Head of caudate nucleus (tissue), 42 donors: ENCODE results near the gene DNAJC27.

ENCODE experiments used
- DNase-seq, 42 donors: peaks; one replicate each; pipeline versions ENCODE4 v3.0.0 to v3.0.0-alpha.2; 2020 to 2021; ENCODE audit warnings: mixed read lengths in 7 of 42
- intact Hi-C: fragments of 100-400 bp; cut with DNase I; formaldehyde crosslinking; loops from one replicate; pipeline ENCODE4 v1.15.0; 2022

DNAJC27 gene

DNA sequence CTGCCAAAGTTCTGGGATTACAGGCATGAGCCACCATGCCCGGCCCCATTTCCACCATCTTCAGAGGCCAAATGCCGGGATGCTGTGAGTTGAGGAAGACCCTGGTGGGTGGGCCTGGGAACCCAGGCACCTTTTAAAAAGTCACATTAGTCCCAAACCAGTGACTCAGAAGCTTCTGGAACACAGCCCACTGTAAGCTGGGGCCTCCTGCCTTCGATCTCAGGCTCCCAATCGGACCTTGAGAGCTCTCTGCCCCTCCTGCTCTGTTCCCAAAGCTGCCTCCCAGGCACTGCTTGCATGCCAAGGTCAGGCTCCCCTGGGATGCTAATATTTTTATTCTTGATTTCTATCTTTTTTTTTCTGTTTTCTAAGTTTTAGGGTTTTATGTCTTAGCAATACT is 56.0 kb downstream of the DNAJC27 start:
- intact Hi-C loops = no loop called here
- DNase-seq = no peak

DNA sequence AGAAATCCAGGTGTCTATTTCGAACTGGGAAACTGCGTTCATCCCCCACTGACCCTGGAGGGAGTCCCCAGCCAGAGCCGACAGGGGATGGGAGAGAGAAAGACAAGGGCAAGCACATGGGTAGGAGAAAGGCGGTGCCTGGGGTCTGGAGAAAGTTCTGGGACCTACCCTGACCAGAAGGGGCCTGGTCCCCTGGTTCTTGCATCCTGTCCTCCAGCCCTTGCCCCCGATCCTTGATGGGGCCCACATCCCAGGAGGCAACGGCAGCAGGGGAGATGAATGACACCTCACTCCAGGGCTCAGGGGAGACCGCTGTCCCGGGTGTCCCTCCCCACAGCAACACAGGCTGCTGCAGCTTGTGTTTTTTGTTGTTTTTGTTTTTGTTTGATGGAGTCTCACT is 56.6 kb downstream of the DNAJC27 start:
- peak in 1 of 42 donors; percentile 2 for DNase-seq
- intact Hi-C loops = no loop called here

DNA sequence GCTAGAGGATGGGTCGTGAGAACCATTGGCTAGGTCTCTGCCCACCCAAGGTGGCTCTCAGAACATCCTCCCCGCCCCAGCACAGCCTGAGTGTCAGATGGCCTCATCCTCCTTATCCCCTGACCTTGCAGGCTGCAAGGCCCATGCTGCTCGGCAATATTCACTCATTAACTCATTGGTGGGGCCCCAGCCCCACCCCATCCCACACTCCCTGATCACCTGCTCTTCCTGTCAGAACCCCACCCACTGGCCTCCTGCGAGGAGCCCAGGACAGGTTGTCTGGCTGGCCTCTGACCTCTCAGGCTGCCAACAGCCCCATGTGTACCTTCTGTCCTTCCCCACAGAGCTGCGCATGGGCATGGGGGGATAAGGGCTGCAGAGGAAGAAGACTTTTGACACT is 57.0 kb downstream of the DNAJC27 start:
- intact Hi-C loops = no loop called here
- DNase-seq = peak in 1 of 42 donors; percentile 25

DNA sequence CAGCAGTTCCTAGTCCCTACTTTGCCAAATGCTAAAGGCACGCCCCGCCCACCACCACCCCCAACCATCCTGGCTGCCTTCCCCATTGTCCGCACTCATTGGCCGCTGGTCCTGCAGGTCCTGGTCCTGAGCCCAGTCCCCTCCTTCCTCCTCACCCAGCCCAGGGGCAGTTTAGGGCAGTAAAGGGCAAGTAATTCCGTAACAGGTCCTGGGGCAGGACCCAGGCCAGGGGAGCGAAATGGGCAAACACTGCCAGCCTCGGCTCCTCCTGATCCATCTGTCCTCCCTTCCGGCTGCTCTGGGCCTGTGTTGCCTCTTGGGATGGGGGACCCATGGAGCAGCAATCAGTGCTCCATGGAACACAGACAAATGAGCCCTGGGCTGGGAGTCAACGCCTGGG is 57.8 kb downstream of the DNAJC27 start:
- DNase-seq = peak in 7 of 42 donors; percentile 22 to 65 (median 55)
- intact Hi-C loops = no loop called here

DNA sequence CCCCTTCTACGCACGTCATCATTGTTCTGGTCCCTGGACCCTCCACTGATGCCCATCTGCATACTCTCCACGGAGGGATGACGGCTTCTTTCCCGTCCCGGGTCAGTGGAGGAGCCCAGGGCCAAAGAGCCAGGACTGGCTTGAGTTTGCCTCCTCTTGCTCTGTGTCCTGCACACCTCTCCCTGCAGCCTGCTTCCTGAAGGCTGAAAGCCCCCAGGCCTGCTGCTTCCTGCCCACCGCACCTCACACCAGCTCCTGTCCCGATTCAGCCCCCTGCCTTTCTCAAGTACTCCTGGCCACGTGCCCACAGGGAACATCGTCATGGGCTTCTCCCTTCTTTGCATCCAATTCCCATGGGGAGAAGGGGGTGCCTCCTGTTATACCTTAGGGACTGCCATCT is 58.8 kb downstream of the DNAJC27 start:
- intact Hi-C loops = no loop called here
- DNase-seq = peak in 2 of 42 donors; percentile 31 to 33

DNA sequence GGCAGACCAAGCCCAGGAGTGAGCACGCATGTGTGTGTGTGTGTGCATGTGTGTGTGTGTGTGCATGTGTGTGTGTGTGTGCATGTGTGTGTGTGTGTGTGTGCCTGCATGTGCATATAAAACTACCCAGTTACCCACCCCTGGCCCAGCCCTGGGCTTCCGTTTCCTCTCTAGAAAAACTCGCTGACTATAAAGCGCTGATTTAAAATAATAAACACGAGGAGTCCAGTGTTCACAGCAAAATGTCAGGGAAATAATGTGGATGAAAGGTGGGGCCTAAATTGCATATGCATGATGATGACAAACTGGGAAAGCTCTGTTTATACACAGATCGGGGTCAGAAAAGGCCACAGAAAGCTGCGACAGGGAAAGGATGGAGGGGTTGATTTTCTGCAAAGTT is 59.2 kb downstream of the DNAJC27 start:
- intact Hi-C loops = no loop called here
- DNase-seq = peak in 2 of 42 donors; percentile 9 to 12

DNA sequence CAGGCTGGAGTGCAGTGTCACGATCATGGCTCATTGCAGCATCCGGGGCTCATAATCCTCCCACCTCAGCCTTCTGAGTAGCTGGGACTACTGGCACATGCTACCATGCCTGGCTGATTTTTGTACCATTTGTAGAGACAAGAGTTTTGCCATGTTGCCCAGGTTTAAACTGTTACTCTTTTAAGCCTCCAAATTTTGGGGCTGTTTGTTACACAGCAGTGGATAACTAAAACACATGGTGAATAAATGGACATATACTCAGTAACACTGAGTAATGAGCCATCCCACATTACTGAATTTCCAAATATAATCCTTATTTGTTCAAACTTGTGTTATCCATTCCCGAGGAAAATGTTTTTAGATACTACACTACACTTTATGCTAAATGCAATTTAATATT is 61.5 kb downstream of the DNAJC27 start:
- intact Hi-C loops = no loop called here

DNA sequence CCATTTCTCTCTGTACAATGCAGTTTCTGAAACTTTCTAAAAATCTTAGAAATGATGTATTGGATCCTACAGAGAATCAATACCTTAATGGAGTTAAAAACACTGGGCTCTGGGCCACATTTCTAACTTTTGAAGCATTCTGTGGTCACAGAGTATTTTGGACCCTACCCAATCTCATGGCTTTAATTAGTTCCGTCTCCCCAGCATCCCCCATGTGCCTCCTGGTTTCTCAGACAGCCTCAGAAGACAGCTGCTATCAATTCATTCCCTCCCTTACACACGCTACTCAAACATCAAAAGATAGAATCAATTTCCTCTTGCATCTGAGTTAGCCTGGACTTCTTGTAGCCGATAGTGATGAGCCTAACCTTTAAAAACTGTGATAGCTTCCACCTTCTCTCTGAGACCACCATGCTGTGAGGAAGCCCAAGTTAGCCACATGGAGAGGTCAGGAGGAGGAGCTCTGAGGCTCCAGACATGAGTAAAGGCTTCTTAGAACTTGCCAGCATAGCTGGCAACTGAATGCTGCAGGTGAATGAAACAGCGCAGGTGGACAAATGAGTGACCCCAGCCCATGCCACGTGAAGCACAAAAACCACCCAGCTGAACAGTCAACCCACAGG is 62.1 kb downstream of the DNAJC27 start:
- DNase-seq = peak in 2 of 42 donors; percentile 7 to 10
- intact Hi-C loops = no loop called here

More for the DNA sequence above, 61.5 kb downstream of the DNAJC27 start:
- DNase-seq = peak in 2 of 42 donors; percentile 19 to 25

DNA sequence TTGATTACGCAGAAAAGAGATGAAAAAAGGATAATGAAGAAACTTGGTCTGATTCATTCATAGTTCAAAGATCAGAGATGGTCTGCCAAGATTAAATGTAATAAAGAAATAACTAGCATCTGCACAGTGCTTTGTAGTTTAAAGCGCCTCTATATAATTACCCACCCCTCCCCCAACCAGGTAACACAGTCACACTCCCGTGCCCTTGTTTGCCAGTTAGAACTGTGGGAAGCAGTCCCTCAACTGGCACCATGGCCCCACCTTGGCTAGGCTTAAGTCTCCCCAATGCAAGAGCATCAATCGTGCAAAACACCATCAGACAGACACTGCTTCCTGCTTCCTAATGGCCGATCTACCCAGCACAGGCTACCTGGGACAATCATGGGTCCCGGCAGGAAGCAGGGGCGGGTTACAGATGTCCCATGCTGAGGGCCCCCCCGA is 63.3 kb downstream of the DNAJC27 start:
- peak in 3 of 42 donors; percentile 9 to 16 (median 14) for DNase-seq
- intact Hi-C loops = no loop called here

DNA sequence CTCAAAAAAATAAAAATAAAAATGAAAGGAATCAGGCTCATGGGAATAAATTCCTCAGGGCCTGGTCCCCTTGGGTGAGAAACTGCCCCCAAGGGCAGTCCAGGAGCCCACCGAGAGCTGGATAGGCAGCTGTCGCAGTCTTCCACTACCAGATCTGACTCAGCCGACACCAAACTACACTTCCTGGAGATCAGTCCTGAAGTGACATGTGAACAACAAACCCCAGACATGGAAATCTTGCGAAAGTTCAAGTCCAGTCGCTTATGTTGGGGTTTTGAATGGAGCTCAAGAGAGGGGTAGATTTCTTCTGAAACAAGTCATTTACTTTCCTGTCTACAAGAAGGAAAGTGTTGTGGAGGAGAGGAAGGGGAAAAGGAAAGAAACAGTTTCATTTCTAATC is 64.6 kb downstream of the DNAJC27 start:
- no peak for DNase-seq
- intact Hi-C loops = no loop called here

DNA sequence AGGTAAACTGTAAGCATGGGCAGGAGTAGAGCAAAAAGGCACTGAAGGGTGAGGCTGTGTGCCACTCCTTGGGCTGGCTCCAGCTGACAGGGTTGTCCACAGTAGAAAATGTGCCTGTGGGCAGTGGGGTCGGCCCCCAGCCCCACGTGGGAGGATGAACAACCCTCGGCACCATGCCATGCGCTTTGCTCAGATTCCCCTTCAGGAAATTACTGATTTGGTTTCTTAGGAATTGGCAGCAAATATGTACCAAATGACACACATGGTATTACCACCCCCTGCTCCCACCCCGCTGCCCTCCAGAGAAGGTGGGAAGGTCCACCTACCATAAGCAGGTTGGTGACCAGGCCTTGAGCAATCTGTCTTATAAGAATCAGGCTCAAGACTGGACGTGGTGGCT is 65.3 kb downstream of the DNAJC27 start:
- intact Hi-C loops = no loop called here
- DNase-seq = no peak

DNA sequence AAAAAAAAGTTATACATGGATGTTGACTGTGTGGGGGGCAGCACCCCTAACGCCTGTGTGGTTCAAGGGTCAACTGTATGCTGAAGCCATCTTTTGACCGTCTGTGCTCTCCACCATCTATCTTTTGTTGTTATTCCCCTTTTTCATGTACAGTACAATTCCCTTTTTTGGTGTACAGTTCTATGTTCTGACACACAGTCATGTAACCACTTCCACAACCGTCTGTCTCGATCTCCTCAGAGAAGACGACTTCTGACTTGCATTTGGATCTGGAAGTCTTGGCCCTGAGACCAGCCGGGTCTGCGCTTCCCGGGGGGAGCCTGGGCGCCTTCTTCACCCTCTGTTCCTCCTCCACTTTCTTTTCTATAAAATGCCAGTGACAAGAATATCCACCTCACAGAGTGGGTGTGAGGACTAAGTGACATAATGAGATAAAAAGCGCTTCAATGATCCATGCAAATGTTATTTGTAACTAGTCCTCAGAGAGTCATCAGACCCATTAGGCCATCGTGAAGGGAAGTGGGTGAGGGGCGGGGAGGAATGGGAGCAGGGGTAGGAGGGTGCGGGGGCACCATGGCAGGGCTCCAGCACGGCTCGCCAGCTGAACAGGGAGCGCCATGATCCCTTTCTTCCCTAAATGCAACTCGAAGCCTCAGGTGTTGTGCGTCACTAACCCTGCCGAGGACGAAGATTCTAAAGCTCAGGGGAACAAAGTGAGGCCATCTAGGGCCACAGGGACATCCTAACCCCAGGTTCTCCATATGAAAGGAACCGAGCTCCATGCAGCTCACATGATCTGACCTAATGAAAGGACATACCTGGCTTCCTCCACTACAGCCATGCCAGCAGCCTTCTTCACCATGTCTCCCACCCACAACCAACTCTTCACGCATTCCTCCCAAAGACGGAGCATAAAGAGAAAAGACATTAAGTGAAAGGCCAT is 68.3 kb downstream of the DNAJC27 start:
- DNase-seq = peak in 13 of 42 donors; percentile 31 to 77 (median 53)
- intact Hi-C loops = no loop called here

DNA sequence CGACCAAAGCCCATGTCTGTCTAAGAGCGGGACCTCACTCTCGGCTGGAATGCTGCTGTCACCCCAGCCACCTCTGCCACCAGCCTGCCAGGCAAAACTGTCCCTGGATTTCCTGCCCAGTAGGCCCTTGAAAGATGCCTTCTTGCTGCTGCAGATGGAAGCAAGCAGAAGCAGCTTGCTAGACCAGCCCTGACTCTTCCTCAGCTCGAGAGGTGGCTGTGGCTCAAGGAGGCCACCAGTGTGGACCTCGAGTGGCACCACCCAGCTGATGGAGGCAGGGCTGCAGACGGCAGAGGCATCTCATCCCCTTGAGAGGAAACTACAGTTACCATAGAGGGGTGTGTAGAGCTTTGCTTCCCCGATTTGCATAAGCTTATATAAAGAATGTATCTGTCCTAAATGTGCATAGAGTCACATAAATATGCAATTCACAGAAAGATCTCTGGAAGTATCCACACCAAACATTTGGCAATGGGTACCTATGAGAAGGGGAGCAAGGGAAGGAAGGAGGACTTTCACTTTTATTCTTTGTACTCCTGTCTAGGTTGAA is 72.3 kb downstream of the DNAJC27 start:
- DNase-seq = peak in 1 of 42 donors; percentile 26
- intact Hi-C loops = no loop called here

DNA sequence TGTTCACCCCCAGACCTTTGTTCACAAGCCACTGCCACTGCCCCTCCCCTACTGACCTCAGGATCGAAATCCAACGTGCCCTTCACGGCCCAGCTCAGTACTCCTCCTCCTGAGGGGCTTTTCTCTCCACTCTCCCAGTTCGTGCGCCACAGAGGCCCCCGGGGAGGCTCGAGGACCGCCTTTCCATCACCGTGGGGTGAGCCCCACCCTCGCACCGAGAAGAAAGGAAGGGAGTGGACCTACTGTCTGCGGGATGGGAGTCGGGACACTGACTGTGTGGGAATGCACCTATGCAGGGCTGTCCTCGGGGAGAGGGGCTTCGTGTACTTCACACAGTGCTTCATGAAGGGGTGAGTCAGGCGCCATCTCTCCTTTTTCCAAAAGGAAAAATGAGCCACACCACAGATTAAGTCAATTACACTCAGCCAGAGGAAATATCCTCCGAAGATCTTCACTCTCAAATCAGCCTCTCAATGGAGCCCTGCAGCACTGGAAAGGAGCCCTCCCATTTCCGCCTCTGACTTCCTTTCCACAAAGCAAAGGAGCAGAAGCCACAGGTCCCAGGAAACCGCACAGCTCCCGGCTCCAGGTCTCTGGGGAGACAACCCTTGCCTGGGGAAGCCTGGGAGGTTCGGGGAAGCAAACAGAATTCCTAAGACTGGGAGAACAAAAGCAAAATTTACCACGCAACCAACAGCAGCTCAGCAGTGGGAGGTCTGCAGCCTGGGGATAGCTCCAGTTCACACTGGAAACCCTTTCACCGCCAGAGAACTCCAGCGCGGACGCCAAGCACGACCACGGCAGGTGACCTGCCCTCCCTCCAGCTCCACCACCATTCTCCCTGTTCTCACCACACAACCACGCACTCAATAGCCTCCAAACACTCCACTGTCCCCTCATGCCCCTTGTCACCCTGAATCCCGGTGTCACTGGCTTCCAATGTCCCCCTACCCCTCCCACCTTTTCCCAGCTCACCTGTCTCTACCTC is 73.3 kb downstream of the DNAJC27 start:
- intact Hi-C loops = no loop called here
- peak in 8 of 42 donors; percentile 25 to 59 (median 51) for DNase-seq

DNA sequence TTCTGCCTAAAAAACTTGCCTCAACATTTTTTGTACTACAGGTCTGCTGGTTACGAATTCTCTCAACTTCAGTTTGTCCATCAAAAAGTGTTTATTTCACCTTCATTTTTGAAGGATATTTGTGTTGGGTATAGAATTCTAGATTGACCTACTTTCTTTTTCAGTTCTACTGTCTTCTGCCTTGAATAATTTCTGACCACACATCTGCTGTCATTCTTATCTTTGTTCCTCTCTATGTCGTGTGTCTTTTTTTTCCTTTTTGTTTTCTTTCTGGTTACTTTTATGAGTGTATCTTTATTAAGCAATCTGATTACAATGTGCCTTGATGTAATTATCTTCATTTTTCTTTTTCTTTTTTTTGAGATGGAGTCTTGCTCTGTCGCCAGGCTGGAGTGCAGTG is 77.0 kb downstream of the DNAJC27 start:
- no peak for DNase-seq
- intact Hi-C loops = no loop called here

DNA sequence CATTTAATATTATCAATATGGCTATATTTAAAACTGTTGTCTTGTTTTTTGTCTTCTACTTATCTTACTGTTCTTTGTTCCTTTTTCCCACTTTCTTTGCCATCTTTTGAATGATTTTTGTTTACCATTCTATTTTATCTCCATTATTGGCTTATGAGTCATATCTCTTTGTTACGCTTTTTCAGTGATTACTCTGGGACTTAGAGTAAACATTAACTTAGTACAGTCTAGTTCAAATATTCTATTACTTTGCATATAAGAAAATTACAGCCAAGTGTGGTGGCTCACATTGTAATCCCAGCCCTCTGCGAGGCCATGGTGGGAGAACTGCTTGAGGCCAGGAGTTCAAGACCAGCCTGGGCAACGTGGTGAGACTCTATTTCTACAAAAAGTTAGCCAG is 77.8 kb downstream of the DNAJC27 start:
- intact Hi-C loops = no loop called here
- no peak for DNase-seq
